ENCODE results near the gene PAXX.
A peak's percentile ranks its signal among the peaks of the same experiment; 100 is the strongest.

Gene PAXX

GRCh38 chr9:136952876-136953770, 39.1 kb upstream of the PAXX start:
- no peak for DNase-seq (ENCODE audit: low spot score)

GRCh38 chr9:136953771-136954269, 38.4 kb upstream of the PAXX start:
- no peak for DNase-seq (ENCODE audit: low spot score)

GRCh38 chr9:136954270-136955083, 37.7 kb upstream of the PAXX start:
- DNase-seq (ENCODE audit: low spot score) = no peak

GRCh38 chr9:136955202-136955942, 36.9 kb upstream of the PAXX start:
- no peak for DNase-seq (ENCODE audit: low spot score)

- no peak for DNase-seq (ENCODE audit: low spot score)
These were observed 36.3 kb upstream of the PAXX start for GRCh38 chr9:136955943-136956335.

- DNase-seq (ENCODE audit: low spot score) = no peak
These were observed 35.6 kb upstream of the PAXX start for GRCh38 chr9:136956604-136957003.

- DNase-seq (ENCODE audit: low spot score) = no peak
These were observed 34.8 kb upstream of the PAXX start for GRCh38 chr9:136957461-136957860.

GRCh38 chr9:136957901-136958300, 34.3 kb upstream of the PAXX start:
- DNase-seq (ENCODE audit: low spot score) = no peak

GRCh38 chr9:136958473-136958872, 33.7 kb upstream of the PAXX start:
- DNase-seq (ENCODE audit: low spot score) = no peak

- no peak for DNase-seq (ENCODE audit: low spot score)
These were observed 33.0 kb upstream of the PAXX start for GRCh38 chr9:136958898-136959850.

- no peak for DNase-seq (ENCODE audit: low spot score)
These were observed 31.8 kb upstream of the PAXX start for GRCh38 chr9:136960212-136960937.

GRCh38 chr9:136960938-136961275, 31.3 kb upstream of the PAXX start:
- DNase-seq (ENCODE audit: low spot score) = no peak

GRCh38 chr9:136961279-136962065, 30.8 kb upstream of the PAXX start:
- DNase-seq (ENCODE audit: low spot score) = peak; percentile 61

- no peak for DNase-seq (ENCODE audit: low spot score)
These were observed 30.1 kb upstream of the PAXX start for GRCh38 chr9:136962163-136962562.

GRCh38 chr9:136962701-136963248, 29.4 kb upstream of the PAXX start:
- no peak for DNase-seq (ENCODE audit: low spot score)

GRCh38 chr9:136963341-136963740, 28.9 kb upstream of the PAXX start:
- DNase-seq (ENCODE audit: low spot score) = no peak

- no peak for DNase-seq (ENCODE audit: low spot score)
These were observed 28.5 kb upstream of the PAXX start for GRCh38 chr9:136963751-136964150.

- no peak for DNase-seq (ENCODE audit: low spot score)
These were observed 28.0 kb upstream of the PAXX start for GRCh38 chr9:136964171-136964689.

- no peak for DNase-seq (ENCODE audit: low spot score)
These were observed 27.3 kb upstream of the PAXX start for GRCh38 chr9:136964833-136965422.
